SK-N-SH (cell line): ENCODE results near the gene LTA4H. TPM values are rescaled to one million over a fixed set of nuclear protein-coding genes. Genes with fewer than 3 reads are reported as not detected.

ENCODE experiments used
- CTCF ChIA-PET: fragments of 300-600, 350-600 bp; formaldehyde crosslinking; extraction: SDS; loops from one replicate; lab custom pipeline; 2021; lab: Yijun Ruan, JAX
- POLR2A ChIA-PET: fragments of 350-600 bp; sonication (Branson Sonifier 250); formaldehyde crosslinking; extraction: SDS; loops from one replicate; lab custom pipeline; 2020; ENCODE audit warnings: antibody characterized with exemption, inconsistent platforms; lab: Yijun Ruan, JAX
- DNase-seq: peaks from one replicate; pipeline ENCODE4 v3.0.0; 2012
- H2AFZ ChIP-seq: fragments of 200-600 bp; sonication (generic); 2 replicates; pipeline ENCODE4 v1.8.1; 2016; ENCODE audit warnings: antibody characterized with exemption, mild to moderate bottlenecking, low read depth
- H3F3A ChIP-seq: fragments of 200-600 bp; sonication (generic); replicated peaks from 2 replicates; pipeline ENCODE3; 2016; ENCODE audit warnings: antibody characterized with exemption, mild to moderate bottlenecking; ENCODE audit not compliant: insufficient read depth
- H3K27ac ChIP-seq, 2 experiments: fragments of 200-500 bp in 1 of 2; fragments of 200-600 bp in 1 of 2; sonication (Bioruptor generic) in 1 of 2; sonication (generic), shearing (Covaris generic) in 1 of 2; 2 replicates each; pipeline versions ENCODE4 v1.5.1 to v1.6.1; 2014 to 2016; ENCODE audit warnings: low read depth in 2 of 2, inconsistent platforms in 1 of 2, low read length in 1 of 2, mild to moderate bottlenecking in 1 of 2, mixed read lengths in 1 of 2
- H3K27me3 ChIP-seq: fragments of 200-600 bp; sonication (generic), shearing (Covaris generic); 2 replicates; pipeline ENCODE4 v1.6.1; 2016; ENCODE audit warnings: mixed run types; ENCODE audit not compliant: insufficient read depth
- H3K36me3 ChIP-seq, 2 experiments: fragments of 200-500 bp in 1 of 2; fragments of 200-600 bp in 1 of 2; sonication (Bioruptor generic) in 1 of 2; sonication (generic) in 1 of 2; replicated peaks in 1 of 2; 2 replicates each; pipeline versions ENCODE3 to v1.5.1; 2014 to 2016; ENCODE audit warnings: low read length in 1 of 2, mild to moderate bottlenecking in 1 of 2; ENCODE audit not compliant: insufficient read depth in 2 of 2, control insufficient read depth in 1 of 2
- H3K4me1 ChIP-seq, 2 experiments: fragments of 200-500 bp in 1 of 2; fragments of 200-600 bp in 1 of 2; sonication (Bioruptor generic) in 1 of 2; sonication (generic), shearing (Covaris generic) in 1 of 2; 2 replicates each; pipeline versions ENCODE4 v1.5.1 to v1.6.1; 2014 to 2016; ENCODE audit warnings: low read depth in 1 of 2, low read length in 1 of 2, mixed run types in 1 of 2; ENCODE audit not compliant: insufficient read depth in 2 of 2, control insufficient read depth in 1 of 2
- H3K4me2 ChIP-seq: fragments of 200-600 bp; sonication (generic), shearing (Covaris generic); 2 replicates; pipeline ENCODE4 v1.6.1; 2017; ENCODE audit warnings: mixed run types
- H3K4me3 ChIP-seq, 2 experiments: fragments of 200-500 bp in 1 of 2; fragments of 200-600 bp in 1 of 2; sonication (Bioruptor generic) in 1 of 2; sonication (generic), shearing (Covaris generic) in 1 of 2; 2 replicates each; pipeline versions ENCODE4 v1.5.1 to v1.8.1; 2014 to 2016; ENCODE audit warnings: low read depth in 2 of 2, inconsistent platforms in 1 of 2, low read length in 1 of 2, mild to moderate bottlenecking in 1 of 2, mixed read lengths in 1 of 2, moderate library complexity in 1 of 2
- H3K79me2 ChIP-seq: fragments of 200-600 bp; sonication (generic); 2 replicates; pipeline ENCODE4 v1.8.1; 2017; ENCODE audit warnings: mild to moderate bottlenecking; ENCODE audit not compliant: insufficient read depth
- H3K9ac ChIP-seq: fragments of 200-600 bp; sonication (generic); 2 replicates; pipeline ENCODE4 v1.6.1; 2017; ENCODE audit warnings: mixed run types
- H3K9me2 ChIP-seq: fragments of 200-600 bp; sonication (generic); 2 replicates; pipeline ENCODE4 v1.6.1; 2017; ENCODE audit warnings: mixed run types
- H3K9me3 ChIP-seq: fragments of 200-600 bp; sonication (generic); 2 replicates; pipeline ENCODE4 v1.6.1; 2017; ENCODE audit warnings: mixed run types, mild to moderate bottlenecking, moderate library complexity
- H4K20me1 ChIP-seq: fragments of 200-600 bp; sonication (generic); 2 replicates; pipeline ENCODE4 v1.6.1; 2017; ENCODE audit warnings: mild to moderate bottlenecking, mixed run types; ENCODE audit not compliant: insufficient read depth
- CTCF ChIP-seq: fragments of 200-600 bp; sonication (generic); IDR thresholded peaks from 2 replicates; pipeline ENCODE4 v1.6.1; 2017; ENCODE audit warnings: antibody characterized with exemption, mild to moderate bottlenecking, moderate library complexity
- FOXM1 ChIP-seq: IDR thresholded peaks from 2 replicates; pipeline ENCODE4 v1.4.0; 2012; ENCODE audit warnings: low read depth, mild to moderate bottlenecking
- IRF3 ChIP-seq: fragments of 150-350 bp; IDR thresholded peaks from 2 replicates; pipeline ENCODE4 v1.6.1; 2016; ENCODE audit warnings: mild to moderate bottlenecking, low read depth, low read length
- MXI1 ChIP-seq: IDR thresholded peaks from 2 replicates; pipeline ENCODE4 v1.6.1; 2012; ENCODE audit warnings: mild to moderate bottlenecking, low read depth, low read length, improper control_type of control experiment
- NFIC ChIP-seq: IDR thresholded peaks from 2 replicates; pipeline ENCODE4 v1.4.0; 2012; ENCODE audit warnings: borderline replicate concordance
- PBX3 ChIP-seq: IDR thresholded peaks from 2 replicates; pipeline ENCODE4; 2012
- RXRA ChIP-seq: IDR thresholded peaks from 2 replicates; pipeline ENCODE4 v1.4.0; 2012; ENCODE audit warnings: low read depth, mild to moderate bottlenecking, borderline replicate concordance
- TAF1 ChIP-seq: IDR thresholded peaks from 2 replicates; pipeline ENCODE4 v1.6.1; 2012; ENCODE audit warnings: low read depth, mild to moderate bottlenecking, low read length, moderate library complexity, borderline replicate concordance
- TEAD4 ChIP-seq: IDR thresholded peaks from 2 replicates; pipeline ENCODE4 v1.4.0; 2012; ENCODE audit warnings: mild to moderate bottlenecking, borderline replicate concordance; ENCODE audit not compliant: insufficient read depth
- WGBS: methylation state at CpG from one replicate; pipeline ENCODE4 v1.1.6; 2017; ENCODE audit warnings: low lambda C conversion rate; 5-methylcytosine and 5-hydroxymethylcytosine counted together
- polyA plus RNA-seq, 3 experiments: library from polyadenylated mRNA; depleted of rRNA; stranded (reverse); fragments of >200 nt; gene quantifications; 2 replicates each; pipeline ENCODE4 v1.2.3, GENCODE V29; 2012
- TF ChIP-seq, protein P1 (sequence below): IDR thresholded peaks from 2 replicates; pipeline ENCODE4 v1.4.0; 2012; ENCODE audit warnings: low read depth, borderline replicate concordance
- TF ChIP-seq, protein P2 (sequence below): fragments of 150-350 bp; IDR thresholded peaks from 2 replicates; pipeline ENCODE4 v1.6.1; 2017; ENCODE audit warnings: antibody characterized with exemption, low read length, low read depth, borderline replicate concordance

LTA4H gene
- polyA plus RNA-seq, 1 of the 3 experiments (the other 2 are of a cell fraction), result 55.9 TPM

- TF ChIP-seq, protein P1, sequence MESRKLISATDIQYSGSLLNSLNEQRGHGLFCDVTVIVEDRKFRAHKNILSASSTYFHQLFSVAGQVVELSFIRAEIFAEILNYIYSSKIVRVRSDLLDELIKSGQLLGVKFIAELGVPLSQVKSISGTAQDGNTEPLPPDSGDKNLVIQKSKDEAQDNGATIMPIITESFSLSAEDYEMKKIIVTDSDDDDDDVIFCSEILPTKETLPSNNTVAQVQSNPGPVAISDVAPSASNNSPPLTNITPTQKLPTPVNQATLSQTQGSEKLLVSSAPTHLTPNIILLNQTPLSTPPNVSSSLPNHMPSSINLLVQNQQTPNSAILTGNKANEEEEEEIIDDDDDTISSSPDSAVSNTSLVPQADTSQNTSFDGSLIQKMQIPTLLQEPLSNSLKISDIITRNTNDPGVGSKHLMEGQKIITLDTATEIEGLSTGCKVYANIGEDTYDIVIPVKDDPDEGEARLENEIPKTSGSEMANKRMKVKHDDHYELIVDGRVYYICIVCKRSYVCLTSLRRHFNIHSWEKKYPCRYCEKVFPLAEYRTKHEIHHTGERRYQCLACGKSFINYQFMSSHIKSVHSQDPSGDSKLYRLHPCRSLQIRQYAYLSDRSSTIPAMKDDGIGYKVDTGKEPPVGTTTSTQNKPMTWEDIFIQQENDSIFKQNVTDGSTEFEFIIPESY, result no peak
Measured at GRCh38 chr12:96083020-96083719, 47.8 kb upstream of the LTA4H start (continued).

- TF ChIP-seq CTCF (no peak), RXRA (no peak), MXI1 (no peak), TEAD4 (no peak), NFIC (no peak), PBX3 (no peak), IRF3 (no peak), TAF1 (no peak), FOXM1 (no peak)
- TF ChIP-seq, protein P1, result no peak
- TF ChIP-seq, protein P2, sequence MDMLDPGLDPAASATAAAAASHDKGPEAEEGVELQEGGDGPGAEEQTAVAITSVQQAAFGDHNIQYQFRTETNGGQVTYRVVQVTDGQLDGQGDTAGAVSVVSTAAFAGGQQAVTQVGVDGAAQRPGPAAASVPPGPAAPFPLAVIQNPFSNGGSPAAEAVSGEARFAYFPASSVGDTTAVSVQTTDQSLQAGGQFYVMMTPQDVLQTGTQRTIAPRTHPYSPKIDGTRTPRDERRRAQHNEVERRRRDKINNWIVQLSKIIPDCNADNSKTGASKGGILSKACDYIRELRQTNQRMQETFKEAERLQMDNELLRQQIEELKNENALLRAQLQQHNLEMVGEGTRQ, result no peak
- Histone ChIP-seq H4K20me1 (no peaks in the 10 kb centered on the region), H2AFZ (no peak overlapping the region), H3K27me3 (no peaks in the 10 kb centered on the region), H3K4me3 (no peak overlapping the region), H3K36me3 (no peaks in the 10 kb centered on the region), H3K79me2 (no peaks in the 10 kb centered on the region), H3F3A (no peaks in the 10 kb centered on the region), H3K27ac (no peak overlapping the region), H3K4me2 (no peak overlapping the region), H3K4me1 (no peaks in the 10 kb centered on the region; a peak in 1 of 4 replicates), H3K9me3 (no peaks in the 10 kb centered on the region), H3K9ac (no peak overlapping the region), H3K9me2 (no peaks in the 10 kb centered on the region)
- DNase-seq, result no peak
- WGBS, result 77% methylated on average over 3 of the region's 3 CpGs
- POLR2A ChIA-PET, result no interaction called here
- CTCF ChIA-PET, result no interaction called here
Measured at GRCh38 chr12:96081596-96081995, 46.2 kb upstream of the LTA4H start.
